HG03571 (cell line): ENCODE data around the gene TIMM29.

Source experiments
- ATAC-seq: cut with Tn5 transposase; IDR thresholded peaks from one replicate; pipeline ENCODE4 v1.9.1; 2021; ENCODE audit not compliant: unreplicated experiment

Gene TIMM29

DNA sequence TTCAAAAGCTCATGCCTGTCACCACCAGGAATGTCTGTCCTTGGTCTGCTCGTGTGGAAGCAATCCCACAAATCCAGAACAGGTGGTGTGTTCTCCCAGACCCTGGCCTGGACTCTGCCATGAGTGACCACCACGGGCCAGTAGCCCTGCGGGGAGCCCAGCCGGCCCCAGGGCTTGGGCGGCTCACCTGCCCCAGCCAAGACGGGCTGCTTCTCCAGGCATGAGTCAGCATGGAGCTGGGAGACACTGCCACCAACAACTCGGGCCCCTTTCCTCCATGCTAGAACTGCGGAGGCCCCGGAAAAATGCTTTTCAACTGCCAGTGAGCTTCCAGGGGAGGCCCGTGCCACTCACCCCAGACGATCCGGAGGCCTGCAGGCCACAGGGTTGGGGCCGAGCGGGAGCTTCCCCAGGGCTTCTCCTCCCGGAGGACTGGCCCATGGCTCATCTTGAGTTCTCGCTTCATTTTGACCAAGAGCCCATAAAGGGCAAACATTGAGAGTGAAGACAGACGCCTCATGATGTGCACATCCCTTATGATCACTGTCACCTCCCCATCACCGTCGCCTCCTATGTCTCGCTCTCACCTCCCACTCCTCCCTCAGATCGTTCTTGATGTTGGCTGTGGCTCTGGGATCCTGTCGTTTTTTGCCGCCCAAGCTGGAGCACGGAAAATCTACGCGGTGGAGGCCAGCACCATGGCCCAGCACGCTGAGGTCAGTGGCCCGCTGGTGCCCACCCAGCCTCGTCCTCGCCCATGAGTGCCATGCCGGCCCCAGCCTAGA is 16.8 kb upstream of the TIMM29 start:
- no peak for ATAC-seq

DNA sequence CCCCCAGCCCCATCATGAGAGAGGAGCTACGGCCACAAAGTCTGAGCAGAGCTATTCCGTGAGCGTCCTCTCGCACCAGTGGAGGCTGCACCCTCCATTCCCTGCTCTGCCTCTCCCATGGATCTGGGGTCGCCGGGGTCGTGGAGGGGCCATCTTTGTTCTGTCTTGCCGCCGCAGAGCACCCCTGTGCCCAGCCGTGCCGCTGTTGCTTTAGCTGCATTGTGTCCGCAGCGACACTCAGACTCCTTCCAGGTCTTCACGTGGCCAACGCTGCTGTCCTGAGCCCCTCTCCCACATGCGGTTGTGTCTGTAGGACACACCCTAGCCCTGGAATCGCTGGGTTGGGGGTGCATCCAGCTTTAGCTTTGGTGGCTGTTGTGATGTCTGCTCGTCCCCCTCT is 16.0 kb upstream of the TIMM29 start:
- no peak for ATAC-seq

DNA sequence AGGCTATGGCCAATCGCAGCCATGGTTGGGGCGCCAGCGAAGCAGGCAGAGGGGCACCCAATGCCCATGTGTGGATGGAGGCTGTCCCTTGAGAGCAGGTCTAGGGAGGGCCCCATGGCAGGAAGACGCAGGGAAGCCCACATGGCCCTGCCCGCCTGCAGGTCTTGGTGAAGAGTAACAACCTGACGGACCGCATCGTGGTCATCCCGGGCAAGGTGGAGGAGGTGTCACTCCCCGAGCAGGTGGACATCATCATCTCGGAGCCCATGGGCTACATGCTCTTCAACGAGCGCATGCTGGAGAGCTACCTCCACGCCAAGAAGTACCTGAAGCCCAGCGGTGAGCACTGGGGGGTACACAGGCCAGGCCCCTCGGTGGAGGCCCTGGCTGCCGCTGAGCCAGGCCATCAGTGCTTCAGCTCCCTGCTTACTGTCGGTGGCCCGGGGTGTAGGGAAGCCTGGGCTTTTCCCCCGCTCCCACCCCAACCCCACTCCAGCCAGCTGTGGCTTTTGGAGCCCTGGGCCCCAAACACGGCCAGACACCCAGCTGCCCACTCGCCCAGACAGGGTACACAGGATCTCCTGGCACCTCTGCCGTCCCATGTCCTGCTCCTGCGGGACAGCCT is 14.8 kb upstream of the TIMM29 start:
- no peak for ATAC-seq

DNA sequence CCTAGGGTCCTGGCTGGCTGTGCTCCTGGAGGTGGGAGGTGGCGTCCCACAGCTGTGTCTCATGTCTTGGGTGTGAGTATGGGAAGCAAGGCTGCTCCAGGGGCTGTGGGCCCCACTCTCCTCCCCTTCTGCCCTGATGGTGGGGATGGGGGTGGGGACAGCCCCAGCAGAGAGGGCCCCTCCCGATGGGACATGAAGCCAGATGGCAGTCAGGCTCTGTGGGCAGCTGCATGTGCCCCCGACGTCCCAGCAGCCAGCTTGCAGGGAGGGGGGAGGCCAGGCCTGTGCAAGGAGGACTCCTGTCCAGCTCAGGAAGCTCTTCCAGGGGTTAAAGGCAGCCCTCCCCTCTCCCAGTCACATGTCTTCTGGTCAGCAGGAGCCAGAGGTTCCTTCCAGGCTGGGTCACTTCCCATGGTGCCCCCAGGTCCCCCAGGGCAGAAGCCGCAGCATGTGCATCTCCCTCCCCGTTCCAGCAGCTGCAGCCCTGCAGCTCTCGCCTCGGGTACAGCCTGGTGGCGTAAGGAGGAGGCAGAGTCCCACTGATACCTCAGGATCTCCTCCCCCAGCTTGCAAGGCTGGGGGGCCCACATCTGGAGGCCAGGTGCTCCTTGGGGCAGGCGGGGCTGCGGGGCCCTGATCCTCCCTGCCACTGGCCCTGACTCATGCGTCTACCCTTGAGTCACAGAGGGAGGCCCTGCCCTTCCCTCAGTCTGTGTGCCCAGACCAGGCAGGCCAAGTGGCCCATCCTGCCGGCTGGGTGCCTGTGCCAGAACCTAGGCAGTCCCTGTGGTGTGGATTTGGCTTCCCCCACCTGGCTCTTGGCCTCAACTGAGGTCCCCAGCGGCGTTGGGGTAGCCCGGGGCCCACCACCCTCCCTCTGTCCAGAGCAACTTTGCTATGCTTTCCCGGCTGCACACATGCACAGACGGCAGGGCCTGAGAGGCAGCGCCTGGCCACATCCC is 13.2 kb upstream of the TIMM29 start:
- no peak for ATAC-seq

DNA sequence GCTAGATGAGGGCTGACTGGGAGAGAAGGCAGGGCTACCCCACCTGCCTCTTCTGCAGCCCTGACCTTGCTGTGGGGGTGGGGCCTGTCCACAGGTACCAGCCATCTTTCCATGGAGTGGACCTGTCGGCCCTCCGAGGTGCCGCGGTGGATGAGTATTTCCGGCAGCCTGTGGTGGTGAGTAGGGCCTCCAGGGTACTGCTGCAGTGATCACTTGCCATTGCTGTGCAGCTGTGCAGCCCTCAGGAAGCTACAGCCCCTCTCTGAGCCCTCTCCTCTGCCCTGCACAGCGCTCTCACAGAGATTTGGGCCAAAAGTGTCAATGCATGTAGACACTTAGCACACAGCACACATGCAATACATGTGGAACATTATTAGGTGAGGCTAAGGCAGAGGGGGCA is 12.0 kb upstream of the TIMM29 start:
- ATAC-seq = no peak

DNA sequence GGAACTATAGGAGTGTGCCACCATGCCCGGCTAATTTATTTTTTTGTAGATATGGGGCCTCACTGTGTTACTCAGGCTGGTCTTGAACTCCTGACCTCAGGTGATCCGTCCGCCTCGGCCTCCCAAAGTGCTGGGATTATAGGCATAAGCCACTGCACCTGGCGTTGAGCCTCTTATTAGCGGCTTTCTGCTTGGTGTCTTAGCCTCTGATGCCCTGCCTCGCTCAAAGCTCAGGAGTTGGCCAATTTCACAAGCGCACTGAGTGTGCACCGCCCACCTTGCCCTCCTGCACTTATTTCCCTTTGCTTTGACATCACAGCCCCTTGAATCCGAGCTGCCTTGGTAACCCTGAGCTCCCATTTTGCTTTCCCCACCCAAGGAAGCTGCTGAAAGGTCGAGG is 10.3 kb upstream of the TIMM29 start:
- ATAC-seq = no peak

DNA sequence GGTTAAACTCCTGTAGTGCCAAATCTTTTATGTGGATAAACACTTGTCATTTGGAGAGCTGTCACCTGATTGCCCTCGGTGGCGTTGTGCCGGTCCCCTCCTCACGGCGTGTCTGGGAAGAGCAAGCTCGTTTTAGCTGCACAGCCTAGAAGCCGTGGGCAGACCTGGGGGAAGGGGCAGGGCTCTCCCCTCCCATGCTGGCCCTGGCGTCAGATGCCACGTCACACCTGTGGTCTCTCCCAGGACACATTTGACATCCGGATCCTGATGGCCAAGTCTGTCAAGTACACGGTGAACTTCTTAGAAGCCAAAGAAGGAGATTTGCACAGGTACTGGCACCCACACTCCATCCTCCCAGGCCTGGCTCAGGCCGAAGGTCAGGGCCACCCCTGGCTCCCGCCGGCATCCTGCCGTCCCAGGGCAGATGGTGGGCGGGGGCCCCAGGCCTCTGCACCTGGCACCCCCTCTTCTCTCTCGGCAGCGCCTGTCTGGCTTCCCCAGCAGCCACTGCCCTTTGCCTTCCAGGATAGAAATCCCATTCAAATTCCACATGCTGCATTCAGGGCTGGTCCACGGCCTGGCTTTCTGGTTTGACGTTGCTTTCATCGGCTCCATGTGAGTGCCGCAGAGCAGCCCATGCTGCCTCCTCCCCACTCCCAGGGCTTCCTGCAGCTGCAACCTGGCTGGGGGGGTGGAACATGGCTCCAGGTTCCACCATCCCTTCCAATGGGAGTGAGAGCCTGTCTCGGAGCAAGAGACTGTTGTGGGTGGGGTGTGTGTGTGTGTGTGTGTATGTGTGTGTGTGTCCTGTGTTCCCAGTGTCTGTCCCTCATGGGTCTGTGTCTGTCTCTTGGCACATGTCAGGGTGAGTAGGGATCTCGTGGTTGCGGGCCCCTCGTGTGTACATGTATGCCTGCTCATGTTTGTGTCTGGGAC is 9.0 kb upstream of the TIMM29 start:
- ATAC-seq = no peak

DNA sequence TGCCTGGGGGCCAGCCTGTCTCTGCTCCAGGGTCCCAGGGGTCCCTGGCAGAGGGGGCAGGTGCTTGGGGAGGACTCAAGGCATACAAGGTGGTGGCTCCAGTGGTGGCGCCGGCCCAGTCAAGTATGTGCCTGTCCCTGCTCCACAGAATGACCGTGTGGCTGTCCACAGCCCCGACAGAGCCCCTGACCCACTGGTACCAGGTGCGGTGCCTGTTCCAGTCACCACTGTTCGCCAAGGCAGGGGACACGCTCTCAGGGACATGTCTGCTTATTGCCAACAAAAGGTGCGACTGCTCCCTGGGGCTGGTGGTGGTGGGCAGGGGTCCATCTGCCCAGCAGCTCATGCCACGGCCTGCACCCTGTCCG is 8.3 kb upstream of the TIMM29 start:
- ATAC-seq = no peak

DNA sequence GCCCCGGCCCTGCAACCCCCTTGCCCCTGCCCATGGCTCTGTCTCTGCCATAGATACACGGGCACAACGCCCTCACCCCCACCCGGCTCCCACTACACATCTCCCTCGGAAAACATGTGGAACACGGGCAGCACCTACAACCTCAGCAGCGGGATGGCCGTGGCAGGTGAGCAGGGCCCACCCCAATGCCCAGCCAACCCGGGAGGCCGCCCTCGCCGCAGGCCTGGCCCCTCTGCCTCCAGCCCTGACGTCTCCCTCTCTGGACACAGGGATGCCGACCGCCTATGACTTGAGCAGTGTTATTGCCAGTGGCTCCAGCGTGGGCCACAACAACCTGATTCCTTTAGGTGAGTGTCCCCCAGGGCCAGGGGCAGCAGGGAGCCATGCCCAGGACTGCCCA is 7.8 kb upstream of the TIMM29 start:
- ATAC-seq = no peak

DNA sequence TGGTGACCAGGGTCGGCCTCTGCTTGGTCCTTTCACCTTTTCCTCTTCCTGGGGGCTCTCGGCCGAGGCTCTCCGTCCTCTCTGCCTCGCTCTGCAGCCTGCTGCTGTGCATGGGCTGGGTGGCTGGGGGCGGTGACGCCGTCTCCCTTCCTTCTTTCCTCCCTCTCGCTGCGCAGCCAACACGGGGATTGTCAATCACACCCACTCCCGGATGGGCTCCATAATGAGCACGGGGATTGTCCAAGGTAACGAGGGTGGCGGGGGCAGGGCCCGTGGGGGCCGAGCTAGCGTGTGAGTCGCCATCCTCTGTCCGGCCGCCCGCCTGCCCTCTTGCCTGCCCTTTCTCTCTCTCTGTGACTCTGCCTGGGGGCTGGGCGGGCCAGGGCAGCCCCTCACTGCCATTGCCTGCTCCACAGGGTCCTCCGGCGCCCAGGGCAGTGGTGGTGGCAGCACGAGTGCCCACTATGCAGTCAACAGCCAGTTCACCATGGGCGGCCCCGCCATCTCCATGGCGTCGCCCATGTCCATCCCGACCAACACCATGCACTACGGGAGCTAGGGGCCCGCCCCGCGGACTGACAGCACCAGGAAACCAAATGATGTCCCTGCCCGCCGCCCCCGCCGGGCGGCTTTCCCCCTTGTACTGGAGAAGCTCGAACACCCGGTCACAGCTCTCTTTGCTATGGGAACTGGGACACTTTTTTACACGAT is 7.3 kb upstream of the TIMM29 start:
- ATAC-seq = no peak

DNA sequence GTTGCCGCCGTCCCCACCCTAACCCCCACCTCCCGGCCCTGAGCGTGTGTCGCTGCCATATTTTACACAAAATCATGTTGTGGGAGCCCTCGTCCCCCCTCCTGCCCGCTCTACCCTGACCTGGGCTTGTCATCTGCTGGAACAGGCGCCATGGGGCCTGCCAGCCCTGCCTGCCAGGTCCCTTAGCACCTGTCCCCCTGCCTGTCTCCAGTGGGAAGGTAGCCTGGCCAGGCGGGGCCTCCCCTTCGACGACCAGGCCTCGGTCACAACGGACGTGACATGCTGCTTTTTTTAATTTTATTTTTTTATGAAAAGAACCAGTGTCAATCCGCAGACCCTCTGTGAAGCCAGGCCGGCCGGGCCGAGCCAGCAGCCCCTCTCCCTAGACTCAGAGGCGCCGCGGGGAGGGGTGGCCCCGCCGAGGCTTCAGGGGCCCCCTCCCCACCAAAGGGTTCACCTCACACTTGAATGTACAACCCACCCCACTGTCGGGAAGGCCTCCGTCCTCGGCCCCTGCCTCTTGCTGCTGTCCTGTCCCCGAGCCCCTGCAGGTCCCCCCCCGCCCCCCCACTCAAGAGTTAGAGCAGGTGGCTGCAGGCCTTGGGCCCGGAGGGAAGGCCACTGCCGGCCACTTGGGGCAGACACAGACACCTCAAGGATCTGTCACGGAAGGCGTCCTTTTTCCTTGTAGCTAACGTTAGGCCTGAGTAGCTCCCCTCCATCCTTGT is 6.5 kb upstream of the TIMM29 start:
- ATAC-seq = no peak

DNA sequence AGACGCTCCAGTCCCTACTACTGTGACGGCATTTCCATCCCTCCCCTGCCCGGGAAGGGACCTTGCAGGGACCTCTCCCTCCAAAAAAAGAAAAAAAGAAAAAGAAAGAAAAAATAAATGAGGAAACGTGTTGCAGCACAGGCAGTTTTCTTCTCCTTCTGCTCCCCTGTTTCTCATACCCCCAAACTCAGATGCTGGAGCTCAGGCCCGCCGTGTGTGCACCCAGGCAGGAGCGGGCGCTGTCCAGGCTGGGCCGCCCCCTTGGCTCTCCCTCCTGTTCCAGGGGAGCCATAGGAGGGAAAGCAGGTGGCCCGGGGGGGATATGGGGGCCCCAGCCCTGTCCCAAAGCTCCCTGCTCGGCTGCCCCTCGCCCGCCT is 6.0 kb upstream of the TIMM29 start:
- ATAC-seq = no peak

DNA sequence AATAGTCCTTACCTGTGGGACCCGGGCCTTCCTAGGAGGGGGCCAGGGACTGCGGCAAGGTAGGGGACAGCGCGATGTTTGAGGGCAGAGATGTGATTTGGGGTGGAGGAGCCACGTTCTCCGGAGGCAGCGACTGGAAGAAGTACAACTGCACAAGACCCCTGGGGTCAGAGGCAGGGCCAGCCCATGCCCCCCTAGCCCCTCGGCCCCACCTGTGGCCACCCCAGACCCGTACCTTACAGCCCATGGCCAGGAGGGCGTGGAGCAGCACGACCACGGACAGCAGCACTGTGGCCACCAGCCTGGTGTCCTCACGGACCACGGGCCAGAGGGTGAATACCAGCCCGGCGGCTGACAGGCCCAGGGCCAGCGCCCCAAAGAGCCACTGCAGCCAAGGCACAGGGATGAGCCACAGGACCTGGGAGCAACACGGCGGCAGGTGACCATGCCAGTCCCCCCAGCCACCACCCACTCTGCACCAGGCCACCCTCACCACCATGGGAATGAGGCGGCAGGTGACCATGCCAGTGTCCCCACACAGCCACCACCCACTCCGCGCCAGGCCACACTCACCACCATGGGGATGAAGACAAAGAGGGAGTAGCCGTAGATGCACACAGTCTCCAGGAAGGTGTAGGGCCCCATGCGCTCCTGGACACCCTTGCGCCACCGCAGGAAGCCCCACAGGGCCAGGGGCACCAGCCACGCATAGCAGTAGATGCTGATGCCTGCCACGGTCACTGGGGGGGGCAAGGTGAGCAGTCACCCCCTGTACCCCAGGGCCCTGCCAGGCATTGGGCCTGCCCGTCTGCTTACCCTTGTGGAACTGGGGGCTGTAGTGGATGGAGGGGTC is 5.1 kb upstream of the TIMM29 start:
- no peak for ATAC-seq

DNA sequence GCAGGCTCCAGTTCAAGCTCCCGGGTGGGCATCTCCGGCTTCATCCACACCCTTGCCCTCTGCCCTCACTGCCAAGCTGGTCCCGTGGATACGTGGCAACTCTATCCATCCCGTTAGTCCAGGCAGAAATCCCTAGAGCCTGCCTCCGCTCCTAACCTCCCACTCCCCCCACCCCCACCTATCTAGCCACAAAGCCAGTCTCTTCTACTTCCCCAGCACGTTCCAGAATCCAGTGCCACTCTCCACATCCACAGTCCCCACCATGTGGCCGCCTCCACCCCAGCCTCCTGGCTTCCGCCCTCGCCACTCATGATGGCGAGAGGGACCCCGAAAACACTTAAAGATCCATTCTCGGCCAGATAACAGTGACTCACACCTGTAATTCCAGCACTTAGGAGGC is 4.0 kb upstream of the TIMM29 start:
- ATAC-seq = no peak

DNA sequence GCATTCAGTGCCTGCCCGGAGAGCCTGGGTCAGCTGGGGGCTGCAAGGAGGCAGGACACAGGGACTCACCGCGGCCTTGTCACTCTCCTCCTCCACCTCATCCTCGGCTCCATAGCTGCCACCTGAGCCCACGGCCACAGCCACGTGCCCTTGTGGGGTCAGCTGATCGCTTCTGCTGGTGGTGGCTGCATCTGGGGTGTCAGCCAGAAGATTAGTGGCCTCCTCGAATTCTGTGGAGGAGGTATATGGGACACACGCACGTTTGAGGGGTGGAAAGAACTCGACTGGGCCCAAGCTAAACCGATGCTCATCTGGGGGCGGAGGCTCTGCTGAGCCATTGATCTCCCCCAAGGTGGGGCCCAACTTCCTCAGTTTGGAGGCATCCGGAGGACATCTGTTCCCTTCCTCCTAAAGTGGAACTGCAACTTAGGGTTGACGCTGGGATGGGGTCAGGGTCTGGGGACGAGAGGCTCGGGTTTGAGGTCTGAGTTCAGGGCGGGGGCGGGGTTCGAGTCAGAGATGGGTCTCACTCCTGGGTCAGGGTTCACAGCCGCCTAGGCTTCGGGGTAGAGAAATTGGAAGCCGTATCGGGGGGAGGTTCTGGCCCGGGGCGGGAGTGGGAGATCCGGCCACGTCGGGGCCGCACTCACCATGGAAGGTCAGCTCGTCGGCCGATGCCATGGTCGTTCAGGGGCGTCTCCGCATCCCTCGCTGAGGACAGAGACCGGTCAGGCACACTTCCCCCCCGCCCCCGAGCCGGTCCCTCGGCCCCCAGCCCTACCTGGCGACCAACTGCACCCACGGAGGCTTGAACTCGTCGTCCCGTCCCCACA is 665 bp upstream of the TIMM29 start:
- peak; percentile 10 for ATAC-seq

DNA sequence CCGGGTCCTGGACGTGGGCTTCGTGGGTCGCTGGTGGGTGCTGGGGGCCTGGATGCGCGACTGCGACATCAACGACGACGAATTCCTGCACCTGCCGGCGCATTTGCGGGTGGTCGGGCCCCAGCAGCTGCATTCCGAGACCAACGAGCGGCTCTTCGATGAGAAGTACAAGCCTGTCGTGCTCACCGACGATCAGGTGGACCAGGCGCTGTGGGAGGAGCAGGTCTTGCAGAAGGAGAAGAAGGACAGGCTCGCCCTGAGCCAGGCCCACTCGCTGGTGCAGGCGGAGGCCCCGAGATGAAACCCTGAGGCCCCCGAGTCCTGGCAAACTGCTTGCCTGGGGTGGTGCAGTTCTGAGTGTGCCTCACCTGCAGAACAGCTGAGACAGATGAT is 787 bp downstream of the TIMM29 start:
- no peak for ATAC-seq

DNA sequence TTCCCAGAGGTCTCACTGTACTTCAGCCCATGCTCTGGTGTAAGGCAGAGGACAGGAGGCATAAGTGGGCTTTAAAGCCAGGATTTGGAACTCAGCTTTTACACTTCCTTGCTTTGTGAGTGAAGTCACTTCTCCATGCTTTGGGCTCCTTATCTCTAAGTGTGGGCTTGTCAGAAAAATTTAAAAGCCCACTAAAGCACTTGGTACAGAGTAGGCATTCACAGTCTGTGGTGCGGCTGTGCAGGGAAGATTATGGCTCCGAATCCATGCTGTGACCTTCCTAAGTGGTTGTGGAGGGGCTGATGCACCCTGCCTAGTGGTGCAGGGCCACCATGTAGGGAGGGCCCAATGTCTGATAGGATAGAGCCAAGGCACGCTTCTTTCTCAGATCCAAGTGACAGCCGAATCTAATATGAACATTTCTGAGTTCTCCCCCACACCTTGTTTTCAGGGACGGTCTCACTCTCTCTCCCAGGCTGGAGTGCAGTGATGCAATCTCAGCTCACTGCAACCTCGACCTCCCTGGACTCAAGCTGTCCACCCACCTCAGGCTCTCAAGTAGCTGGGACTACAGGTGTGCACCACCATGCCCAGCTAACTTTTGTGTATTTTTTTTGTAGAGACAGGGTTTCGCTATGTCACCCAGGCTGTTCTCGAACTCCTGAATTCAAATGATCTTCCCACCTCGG is 6.9 kb downstream of the TIMM29 start:
- no peak for ATAC-seq
